ENCODE results near the gene ADAMTS9.

DNA sequence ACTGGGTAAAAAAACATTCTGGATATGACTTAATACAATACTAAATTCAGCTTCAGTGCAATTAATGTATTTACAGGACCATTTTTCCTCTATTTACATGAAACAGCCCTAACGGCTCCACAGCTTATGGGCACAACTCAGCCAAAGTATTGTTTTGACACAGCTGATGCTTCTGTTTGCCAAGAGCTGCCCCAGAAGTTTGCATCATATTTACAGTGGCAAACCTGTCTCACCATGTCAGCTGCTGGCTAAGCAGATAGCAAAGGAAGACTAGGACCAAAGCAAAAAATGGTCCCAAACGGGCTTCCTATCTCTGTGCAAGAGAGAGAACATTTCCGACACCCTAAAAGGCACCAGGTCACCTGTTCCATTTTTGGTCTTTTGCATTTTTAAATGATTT lies 94.5 kb downstream of the ADAMTS9 start:
- TF ChIP-seq, protein P1, sequence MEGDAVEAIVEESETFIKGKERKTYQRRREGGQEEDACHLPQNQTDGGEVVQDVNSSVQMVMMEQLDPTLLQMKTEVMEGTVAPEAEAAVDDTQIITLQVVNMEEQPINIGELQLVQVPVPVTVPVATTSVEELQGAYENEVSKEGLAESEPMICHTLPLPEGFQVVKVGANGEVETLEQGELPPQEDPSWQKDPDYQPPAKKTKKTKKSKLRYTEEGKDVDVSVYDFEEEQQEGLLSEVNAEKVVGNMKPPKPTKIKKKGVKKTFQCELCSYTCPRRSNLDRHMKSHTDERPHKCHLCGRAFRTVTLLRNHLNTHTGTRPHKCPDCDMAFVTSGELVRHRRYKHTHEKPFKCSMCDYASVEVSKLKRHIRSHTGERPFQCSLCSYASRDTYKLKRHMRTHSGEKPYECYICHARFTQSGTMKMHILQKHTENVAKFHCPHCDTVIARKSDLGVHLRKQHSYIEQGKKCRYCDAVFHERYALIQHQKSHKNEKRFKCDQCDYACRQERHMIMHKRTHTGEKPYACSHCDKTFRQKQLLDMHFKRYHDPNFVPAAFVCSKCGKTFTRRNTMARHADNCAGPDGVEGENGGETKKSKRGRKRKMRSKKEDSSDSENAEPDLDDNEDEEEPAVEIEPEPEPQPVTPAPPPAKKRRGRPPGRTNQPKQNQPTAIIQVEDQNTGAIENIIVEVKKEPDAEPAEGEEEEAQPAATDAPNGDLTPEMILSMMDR (IDR thresholded peaks at IDR 0.05): no peak
- TF ChIP-seq EP300 (IDR thresholded peaks at IDR 0.05): no peak
- no peak for TF ChIP-seq POLR2AphosphoS5 (IDR thresholded peaks at IDR 0.05)
- TF ChIP-seq POLR2A (IDR thresholded peaks at IDR 0.05): no peak

Measured in upper lobe of left lung (tissue), 4 donors.